IPS DF 19.7 (cell line): ENCODE results near the gene HECW1.
"Not testable (repeated sequence)": the region's sequence is repeated elsewhere in the genome, so short reads cannot be mapped to it uniquely, and the experiment has no call there.

Source experiments
- DNase-seq: peaks from one replicate; pipeline ENCODE4 v3.0.0-alpha.2; 2013; ENCODE audit warnings: low read depth, low spot score

Gene HECW1

GRCh38 chr7:43208242-43208641, 95.8 kb downstream of the HECW1 start:
- no peak for DNase-seq

GRCh38 chr7:43210539-43210938, 98.1 kb downstream of the HECW1 start:
- DNase-seq: not testable (repeated sequence)

GRCh38 chr7:43211286-43211685, 98.8 kb downstream of the HECW1 start:
- no peak for DNase-seq

GRCh38 chr7:43211693-43212092, 99.2 kb downstream of the HECW1 start:
- DNase-seq: no peak

GRCh38 chr7:43212921-43213320, 100.5 kb downstream of the HECW1 start:
- DNase-seq: no peak

GRCh38 chr7:43215061-43215460, 102.6 kb downstream of the HECW1 start:
- DNase-seq: no peak

- no peak for DNase-seq
Measured at GRCh38 chr7:43217055-43217454, 104.6 kb downstream of the HECW1 start.

GRCh38 chr7:43218901-43219300, 106.5 kb downstream of the HECW1 start:
- not testable (repeated sequence) for DNase-seq

GRCh38 chr7:43220250-43220649, 107.8 kb downstream of the HECW1 start:
- no peak for DNase-seq

- no peak for DNase-seq
Measured at GRCh38 chr7:43220742-43221141, 108.3 kb downstream of the HECW1 start.

- no peak for DNase-seq
Measured at GRCh38 chr7:43229801-43230200, 117.4 kb downstream of the HECW1 start.

- DNase-seq: no peak
Measured at GRCh38 chr7:43232366-43232765, 119.9 kb downstream of the HECW1 start.

GRCh38 chr7:43234073-43234472, 121.6 kb downstream of the HECW1 start:
- no peak for DNase-seq

GRCh38 chr7:43234968-43235367, 122.5 kb downstream of the HECW1 start:
- DNase-seq: no peak

GRCh38 chr7:43240565-43240964, 128.1 kb downstream of the HECW1 start:
- no peak for DNase-seq

GRCh38 chr7:43242628-43243255, 130.3 kb downstream of the HECW1 start:
- DNase-seq: no peak

GRCh38 chr7:43244232-43244631, 131.8 kb downstream of the HECW1 start:
- no peak for DNase-seq

- no peak for DNase-seq
Measured at GRCh38 chr7:43244784-43245183, 132.3 kb downstream of the HECW1 start.

- no peak for DNase-seq
Measured at GRCh38 chr7:43247757-43248156, 135.3 kb downstream of the HECW1 start.

- DNase-seq: no peak
Measured at GRCh38 chr7:43248553-43248952, 136.1 kb downstream of the HECW1 start.

GRCh38 chr7:43248961-43249822, 136.7 kb downstream of the HECW1 start:
- no peak for DNase-seq

GRCh38 chr7:43249823-43250145, 137.3 kb downstream of the HECW1 start:
- no peak for DNase-seq
